Neural progenitor cell (in vitro differentiated cells): ENCODE results near the gene GRIN2A.

ENCODE experiments used
- CTCF ChIP-seq: fragments of 200-600 bp; sonication (generic); IDR thresholded peaks from 2 replicates; pipeline ENCODE4 v1.5.1; 2017; ENCODE audit warnings: antibody characterized with exemption, mild to moderate bottlenecking
- EZH2phosphoT487 ChIP-seq: fragments of 200-600 bp; sonication (generic); IDR thresholded peaks from 2 replicates; pipeline ENCODE4 v1.6.1; 2017; ENCODE audit warnings: antibody characterized with exemption

GRCh38 chr16:10226141-10226986 lies 44.1 kb upstream of the GRIN2A start:
- no peak for TF ChIP-seq CTCF
- no peak for TF ChIP-seq EZH2phosphoT487
